GM19099 (cell line): ENCODE results near the gene NPAP1.

Experiments used
- POLR2A ChIP-seq: IDR thresholded peaks from 3 replicates; pipeline ENCODE4 v1.6.1; 2011; ENCODE audit warnings: low read depth; ENCODE audit not compliant: insufficient read length; ENCODE audit errors: extremely low read depth

Gene NPAP1

GRCh38 chr15:24675332-24676144 lies at the start of gene NPAP1:
Gene NPAP1 (plus strand): TSS chr15:24675775. CDS start chr15:24675868, 93 bp downstream.
- TF ChIP-seq POLR2A = no peak

- TF ChIP-seq POLR2A = no peak
These were observed 48.1 kb upstream of the NPAP1 start for GRCh38 chr15:24627443-24627842.

- TF ChIP-seq POLR2A = no peak
These were observed 42.5 kb upstream of the NPAP1 start for GRCh38 chr15:24633082-24633481.

- TF ChIP-seq POLR2A = no peak
These were observed 29.9 kb upstream of the NPAP1 start for GRCh38 chr15:24645627-24646026.

- TF ChIP-seq POLR2A = no peak
These were observed 16.0 kb upstream of the NPAP1 start for GRCh38 chr15:24659622-24660021.

- no peak for TF ChIP-seq POLR2A
These were observed 12.6 kb upstream of the NPAP1 start for GRCh38 chr15:24662991-24663390.

GRCh38 chr15:24676431-24676830 lies 856 bp downstream of the NPAP1 start:
- no peak for TF ChIP-seq POLR2A

- no peak for TF ChIP-seq POLR2A
These were observed 2.9 kb downstream of the NPAP1 start for GRCh38 chr15:24678485-24678884.

GRCh38 chr15:24682002-24682401 lies 6.4 kb downstream of the NPAP1 start:
- TF ChIP-seq POLR2A = no peak

- no peak for TF ChIP-seq POLR2A
These were observed 8.2 kb downstream of the NPAP1 start for GRCh38 chr15:24683736-24684135.

GRCh38 chr15:24684313-24684712 lies 8.7 kb downstream of the NPAP1 start:
- TF ChIP-seq POLR2A = no peak

- no peak for TF ChIP-seq POLR2A
These were observed 20.6 kb downstream of the NPAP1 start for GRCh38 chr15:24696201-24696600.

- TF ChIP-seq POLR2A = no peak
These were observed 21.3 kb downstream of the NPAP1 start for GRCh38 chr15:24696842-24697241.

- no peak for TF ChIP-seq POLR2A
These were observed 42.9 kb downstream of the NPAP1 start for GRCh38 chr15:24718289-24719082.

GRCh38 chr15:24729760-24730159 lies 54.2 kb downstream of the NPAP1 start:
- no peak for TF ChIP-seq POLR2A
